NCI-H187 (cell line): ENCODE measurements around the gene PSMB5.

Experiments
- DNase-seq, 2 experiments: peaks; one replicate each; lab custom pipeline; 2025; lab: John Stamatoyannopoulos, UW

Gene PSMB5

DNA sequence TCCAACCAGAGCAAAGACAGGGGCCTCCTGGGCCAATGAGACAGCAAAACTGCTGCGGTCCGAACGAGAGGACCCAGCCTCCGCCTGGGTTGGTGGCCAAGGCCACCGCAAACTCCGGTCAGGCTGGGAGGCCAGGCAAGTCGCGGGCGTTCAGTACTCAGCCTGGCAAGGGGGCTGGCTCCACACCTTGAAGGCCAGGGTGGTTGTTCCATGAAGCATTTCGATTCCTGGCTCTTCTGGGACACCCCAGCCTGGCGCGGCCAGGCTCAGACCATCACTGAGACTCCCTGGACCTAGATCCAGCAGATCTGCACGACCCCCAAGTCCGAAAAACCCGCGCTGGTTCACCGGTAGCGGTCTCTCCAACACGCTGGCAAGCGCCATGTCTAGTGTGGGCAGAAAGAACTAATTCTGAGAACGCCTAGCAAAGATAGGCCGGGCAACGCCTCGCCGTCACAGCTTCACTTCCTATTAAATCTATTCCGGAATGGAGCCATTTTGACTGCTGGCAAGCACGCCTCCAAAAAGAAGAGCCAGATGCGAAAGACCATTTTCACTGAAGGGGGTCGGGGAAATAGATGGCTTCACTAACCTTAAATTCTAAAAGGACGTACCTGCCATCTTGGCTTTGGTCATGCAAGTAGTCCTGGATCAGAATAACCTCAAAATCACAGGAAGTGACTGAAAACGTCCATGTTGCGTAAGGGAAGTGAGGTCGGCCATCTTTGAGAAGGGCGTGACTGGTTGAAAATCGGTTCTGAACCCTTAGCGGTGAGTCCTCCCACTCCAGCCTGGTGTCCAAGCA, at the start of gene PSMB5:
Gene PSMB5, minus strand, starts transcription at position 403 of the 805 bp plus-strand sequence. Its CDS starts 19 bp downstream, at position 384.
- no peak for DNase-seq

DNA sequence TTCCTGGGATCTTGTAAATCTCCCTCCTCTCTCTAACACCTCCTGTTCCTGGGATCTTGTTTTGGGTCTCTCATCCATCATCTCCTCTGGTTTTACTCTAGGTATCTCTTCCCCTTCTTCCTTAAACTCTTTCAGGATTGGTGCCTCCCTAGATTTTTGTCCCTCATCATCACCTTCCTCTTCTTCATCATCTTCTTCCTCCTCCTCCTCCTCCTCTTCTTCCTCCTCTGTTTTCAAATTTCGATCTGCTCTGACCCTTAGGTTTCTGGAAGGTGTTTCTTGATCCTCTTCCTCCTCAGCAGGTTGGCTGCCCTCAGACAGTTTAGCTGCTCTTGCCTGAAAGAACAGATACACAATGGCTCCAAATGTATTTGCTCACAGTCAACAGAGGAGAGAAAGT, 45.8 kb upstream of the PSMB5 start:
- no peak for DNase-seq

DNA sequence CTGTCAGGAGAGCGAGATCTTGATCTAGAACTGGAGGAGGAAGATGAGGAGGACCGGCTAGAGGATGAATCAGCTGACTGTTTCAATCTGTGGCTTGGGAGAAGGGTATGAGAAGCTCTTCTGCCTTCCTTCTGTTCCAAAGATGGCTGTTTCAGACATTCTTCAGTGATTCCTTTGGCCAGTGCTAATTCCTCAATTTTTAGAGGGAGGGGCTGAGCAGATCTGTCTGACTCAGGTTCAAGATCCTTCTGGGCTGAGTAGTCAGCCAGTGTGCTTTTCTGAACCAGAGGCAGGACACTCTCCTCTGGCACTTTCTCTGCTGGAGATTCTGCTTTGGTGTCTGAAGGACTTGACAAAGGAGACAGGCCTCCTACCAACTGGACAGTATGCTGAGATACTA, 45.0 kb upstream of the PSMB5 start:
- DNase-seq, result no peak

DNA sequence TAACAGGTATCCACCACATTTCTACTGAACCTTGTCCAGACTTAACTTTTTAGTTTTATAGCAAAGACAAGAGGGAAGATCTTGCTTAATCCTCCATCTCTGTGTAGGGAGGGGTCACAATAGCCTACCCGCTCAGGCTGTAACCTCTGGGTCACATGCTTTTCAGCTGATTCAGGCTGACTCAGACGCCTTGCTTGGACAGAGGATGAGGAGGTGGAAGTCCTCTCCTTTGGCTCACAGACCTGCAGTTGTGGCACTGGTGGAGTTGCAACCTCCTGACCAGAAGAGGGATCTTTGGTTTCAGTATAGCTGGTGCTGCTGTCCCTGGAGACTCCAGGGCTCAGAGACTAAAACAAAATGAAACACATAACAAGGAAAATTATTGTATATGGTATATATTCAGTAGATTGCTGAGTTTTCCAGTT, 44.0 kb upstream of the PSMB5 start:
- no peak for DNase-seq

DNA sequence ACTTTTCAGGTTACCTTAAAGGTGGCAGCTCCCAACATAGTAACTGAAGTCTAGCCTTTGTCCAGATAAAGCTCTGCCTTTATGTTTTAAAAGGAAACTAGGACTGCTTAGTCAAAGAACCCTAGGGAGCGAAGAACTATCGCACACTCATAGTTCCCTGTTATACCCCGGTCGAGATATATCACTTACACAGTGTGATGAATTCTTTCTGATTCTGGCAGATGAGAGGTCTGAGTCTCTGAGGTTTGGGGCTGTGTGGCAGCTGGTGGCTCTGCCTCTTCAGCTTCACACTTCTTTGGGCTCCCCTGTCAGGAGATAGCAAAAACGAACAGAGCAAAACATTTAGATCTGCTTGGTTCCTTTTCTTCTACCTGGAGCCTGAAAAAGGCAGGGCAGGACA, 43.3 kb upstream of the PSMB5 start:
- no peak for DNase-seq

DNA sequence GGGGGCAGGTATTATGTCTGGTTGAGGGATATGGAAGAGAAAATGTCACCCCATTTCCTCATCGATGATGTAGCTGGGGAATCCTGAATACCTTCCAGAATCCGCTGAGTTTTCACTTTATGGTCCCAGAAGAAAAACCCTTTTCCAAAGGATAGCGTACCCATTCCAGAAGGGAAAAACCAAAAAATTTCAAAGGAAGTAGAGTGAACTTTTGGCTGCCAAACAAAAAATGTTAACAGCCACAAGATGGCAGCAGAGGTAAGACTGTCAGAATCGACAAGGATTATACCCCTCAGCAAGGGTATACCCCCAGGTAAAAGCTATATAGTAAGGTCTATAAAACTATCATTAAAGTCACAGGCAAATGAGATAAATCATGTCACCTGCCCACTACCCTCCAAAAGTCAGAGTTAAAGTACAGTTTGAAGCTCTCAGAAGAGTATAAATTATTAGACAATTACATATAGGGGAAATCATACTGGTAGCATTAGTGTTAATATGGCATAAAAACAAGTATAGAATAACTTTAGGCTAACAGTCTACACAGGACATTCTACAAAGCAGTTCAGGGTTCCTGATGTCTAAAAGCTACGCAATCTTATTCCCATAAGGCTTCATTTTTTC, 42.2 kb upstream of the PSMB5 start:
- DNase-seq, result no peak

DNA sequence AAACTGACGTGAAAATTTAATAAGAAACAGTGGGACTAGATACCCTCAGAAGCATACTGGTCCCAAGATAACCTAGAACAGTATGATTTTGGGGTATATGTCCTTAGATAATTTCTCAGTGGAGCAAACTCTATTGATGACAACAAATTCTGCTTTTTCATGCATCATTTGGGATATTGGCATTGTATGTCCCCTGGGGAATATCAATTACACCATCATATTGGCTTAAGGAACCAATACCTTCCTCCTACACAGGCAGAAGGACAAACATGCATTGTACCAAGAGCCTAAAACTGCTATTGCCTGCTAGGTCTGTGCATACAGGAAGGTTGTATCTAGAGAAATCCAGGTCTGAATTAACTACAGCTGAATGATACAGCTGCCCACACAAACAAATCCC, 40.2 kb upstream of the PSMB5 start:
- DNase-seq, result no peak

DNA sequence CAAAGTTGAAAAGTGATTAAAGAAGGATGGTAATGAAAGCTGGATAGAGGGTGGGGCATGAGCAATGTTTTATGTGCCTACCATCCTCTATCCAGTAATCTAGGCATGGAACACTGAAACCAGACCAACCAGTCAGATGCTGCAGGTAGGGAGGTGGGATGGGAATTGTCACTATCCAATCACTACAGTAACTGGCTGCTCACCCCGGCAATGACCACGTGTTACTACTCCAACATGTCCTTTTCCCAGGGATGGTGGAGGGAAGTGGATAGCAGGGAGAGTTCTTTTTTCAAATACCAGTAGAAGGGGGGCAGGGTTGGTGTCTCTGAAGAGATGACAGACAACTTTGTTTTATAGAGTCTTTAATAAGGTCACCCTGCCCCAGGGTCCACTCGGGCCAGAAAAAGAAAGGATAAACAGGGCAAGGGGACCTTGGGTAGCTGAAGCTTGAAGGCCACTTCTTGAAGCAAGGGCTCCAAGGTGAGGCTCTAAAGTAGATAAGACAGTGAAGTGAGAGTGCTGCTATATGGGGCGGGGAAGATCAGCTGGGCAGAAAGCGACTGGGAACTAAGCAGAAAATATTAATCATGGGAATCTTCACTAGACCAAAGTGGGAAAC, 37.3 kb upstream of the PSMB5 start:
- DNase-seq, result no peak

DNA sequence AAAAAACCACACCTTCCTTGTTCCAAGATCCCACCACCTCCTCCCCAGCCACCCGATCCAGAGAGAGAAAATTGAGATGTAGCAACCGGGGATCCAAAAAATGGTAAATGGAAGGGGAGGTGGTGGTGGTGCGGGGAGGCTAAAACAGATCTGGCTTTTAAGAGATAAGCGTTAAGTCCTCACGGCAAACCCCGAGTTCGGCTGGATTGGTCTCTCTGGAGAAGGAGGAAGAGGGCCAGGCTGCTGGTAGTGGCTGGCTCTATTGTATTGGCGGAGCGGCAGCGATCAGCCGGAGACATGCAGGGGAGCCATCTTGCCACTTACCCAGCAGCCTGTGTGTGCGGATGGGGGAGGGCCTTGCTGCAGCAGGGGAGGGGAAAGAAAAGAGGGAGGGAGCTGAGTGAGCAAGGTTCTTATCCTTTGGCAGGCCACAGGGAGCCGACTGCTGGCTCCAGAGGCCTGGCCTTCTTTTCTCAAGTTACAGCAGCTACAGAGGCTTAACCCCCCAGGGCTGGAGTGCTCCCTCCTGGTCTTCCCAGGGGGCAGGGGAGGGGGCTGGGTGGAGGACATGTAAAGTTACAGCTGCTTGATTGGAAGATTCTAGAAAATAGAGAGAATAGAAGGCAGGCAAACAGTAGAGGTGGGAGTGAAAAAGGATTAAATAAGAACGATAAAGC, 36.7 kb upstream of the PSMB5 start:
- no peak for DNase-seq

DNA sequence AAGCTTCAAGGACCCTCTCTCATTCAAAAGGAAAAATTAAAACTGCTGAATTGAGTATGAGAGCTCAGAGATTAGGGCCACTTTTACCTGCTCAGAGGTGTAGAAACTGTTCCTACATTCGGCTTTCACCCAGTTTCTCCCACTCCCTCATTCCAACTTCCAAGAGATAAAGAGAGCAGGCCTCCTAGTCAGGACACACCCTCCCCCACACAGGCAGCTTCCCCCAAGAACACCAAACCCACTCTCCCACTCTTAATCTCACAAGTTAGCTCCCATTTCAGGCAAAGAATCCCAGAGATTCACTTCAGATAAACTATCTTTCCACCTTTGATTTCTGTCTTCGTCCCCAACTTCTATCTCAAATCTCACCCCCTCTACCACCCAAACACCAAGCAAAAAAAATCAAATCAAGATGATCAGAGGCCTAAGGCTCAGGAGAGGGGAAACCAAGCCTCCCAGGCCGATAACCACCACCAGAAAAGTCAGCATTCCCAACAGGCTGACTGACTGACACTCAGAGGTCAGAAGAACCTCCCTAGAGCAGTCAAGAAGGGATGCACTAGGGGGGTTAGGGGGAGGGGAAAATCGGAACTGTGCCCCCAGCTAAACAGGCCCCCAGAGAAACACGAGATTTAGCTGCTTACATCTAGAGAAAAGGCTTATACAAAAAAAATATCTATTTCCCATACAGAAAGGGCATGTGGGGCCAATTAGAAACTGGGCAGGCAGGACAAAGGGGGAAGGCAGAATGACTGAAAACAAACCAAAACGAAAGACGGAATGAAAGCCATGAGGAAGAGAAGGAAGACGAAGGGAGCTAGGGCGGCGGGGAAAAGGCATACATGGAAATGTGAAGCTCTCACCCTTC, 35.8 kb upstream of the PSMB5 start:
- DNase-seq, result no peak

DNA sequence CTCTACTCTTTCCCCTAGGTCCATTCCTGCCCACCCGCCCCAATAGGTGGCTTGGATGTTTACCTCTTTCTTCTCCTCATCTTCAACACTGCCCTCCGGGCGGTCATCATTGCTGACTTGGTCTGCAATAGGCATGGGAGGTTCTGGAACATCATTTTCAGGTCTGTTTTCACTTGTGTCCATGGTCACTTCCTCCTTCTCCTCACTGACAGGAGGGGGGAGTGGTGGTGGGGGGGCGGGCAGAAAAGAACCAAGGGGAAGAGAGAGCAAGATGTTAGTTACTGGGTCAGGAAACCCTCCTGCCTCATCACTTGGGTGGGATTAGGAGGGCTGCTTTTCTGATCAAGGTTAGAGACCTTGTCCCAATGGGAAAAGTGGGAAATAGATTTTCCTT, 34.7 kb upstream of the PSMB5 start:
- no peak for DNase-seq

DNA sequence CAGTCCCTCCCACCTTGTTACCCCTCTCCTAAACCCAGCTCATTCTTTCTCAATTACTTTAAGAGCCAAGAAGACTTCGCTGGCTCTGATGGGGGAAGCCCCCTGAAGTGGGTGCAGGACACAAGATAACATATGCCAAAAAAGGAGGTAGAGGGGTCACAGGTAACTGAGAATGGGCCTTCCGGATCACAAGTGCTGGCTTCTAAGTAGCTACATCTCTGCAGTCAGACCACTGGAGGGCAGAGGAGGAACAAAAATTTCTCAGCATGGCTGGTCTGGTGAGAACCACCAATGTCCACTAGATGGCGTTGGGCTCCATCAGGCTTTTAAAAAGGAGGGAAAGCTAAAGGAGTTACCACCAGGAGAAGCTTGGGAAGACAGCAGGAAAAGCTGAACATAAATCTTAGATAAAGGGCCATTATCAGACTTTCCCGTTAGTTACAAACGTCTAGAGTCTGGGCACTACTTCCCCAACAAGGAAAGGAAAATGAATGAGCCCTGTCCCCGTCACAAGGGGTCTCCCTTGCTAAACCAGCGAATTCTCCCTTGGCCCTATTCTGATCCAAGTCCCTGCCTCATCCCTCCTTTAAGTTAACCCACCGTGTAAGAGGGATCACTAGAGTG, 34.2 kb upstream of the PSMB5 start:
- no peak for DNase-seq

DNA sequence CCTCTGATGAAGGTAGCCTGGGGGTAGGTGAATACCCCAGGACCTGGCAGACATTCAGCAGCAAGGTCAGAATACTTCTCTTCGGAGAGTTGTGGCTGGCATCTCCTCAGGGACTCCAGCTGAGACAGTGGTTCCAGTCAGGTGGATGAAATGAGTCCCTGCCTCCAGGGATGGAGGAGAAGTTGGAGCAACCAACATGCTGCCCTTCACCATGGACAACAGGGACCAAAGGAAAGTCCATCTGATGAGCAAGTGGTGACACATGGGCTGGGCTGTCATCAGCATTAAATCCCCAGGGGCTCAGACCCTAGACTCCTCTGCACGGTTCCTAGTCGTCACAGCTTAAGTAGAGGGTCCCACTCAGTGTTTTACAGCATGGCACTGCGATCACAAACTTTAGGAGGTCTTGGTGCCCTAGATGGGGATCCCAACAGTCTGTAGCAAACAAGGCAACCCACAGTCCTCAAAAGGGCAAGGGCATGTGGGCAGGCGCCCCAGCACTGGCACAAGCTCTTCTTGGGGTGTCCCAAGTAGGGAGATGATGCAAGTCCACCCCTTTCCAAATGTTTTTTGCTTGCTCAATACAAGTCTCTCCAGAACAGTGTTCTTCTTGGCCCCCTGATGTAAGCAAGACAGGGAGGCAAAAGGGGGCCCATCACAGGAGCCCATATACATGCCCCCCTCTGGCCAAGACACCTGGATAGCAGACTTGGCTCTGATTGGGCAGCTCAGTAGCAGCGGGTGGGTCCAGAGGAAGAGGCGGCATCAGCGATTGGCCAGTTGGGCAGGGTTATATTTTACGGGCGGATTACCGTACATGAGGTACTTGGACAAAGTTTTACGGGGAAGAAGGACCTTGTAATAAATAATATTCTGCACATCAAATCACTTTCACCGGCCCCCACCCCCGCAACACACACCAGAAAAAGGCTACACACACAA, 33.4 kb upstream of the PSMB5 start:
- DNase-seq, result no peak

DNA sequence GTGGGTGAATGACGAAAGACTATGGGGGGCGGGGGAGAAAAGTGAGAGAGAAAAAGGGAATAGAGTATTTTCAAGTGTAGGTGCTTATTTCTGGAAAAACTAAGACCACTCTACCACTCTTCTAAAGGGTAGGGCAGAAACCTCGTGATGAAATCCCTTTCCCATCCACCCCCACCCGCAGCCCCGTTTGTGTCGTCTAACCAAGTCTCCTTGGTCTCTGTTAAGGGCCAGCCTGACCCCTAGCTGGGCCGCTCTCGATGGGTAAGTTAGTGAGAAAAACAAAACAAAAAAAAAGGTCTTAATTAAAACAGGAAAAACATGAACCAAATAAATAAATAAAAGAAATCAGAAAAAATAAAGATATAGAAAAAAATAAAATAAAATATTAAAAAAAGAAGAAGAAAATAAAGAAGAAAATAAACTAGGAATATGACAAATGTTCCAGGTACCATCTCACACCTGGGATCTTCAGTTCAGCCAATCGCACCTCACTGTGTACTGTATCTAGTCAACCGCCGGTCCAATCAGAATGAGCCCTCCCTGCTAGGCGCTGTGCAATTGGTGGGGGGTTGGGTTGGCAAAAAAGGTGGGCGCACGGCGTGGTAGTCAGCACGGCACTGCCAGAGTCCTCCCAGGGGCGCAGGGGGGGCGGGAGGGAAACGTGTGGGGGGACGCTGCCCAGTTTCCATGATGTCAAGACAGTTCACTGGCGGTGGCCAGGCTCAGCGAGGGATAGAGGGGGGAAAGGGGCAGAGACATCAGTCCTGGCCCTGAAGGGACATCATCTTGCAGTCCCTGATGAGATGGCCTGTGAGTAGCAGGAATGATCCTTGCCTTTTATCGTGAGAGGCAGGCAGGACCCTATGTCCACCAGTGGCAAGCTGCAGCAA, 32.4 kb upstream of the PSMB5 start:
- DNase-seq, result no peak

DNA sequence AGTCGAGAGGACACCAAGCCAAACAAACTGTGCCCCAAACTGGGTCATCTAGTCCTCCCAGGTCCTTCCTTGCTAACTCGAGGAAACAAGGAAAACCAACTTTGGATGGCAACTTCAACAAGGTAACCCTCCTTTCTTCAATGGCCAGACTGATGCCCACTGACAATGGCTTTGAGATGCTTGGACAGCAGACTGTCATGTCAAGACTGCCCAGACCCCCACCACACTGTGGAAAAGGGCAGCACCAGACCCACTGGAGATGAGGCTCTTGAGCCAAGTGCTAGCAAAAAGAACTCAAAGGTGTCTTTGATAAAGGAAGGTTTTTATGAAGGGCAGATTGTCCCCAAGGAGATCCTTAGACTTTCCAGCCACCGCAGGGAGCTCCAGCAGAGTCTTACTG, 31.7 kb upstream of the PSMB5 start:
- no peak for DNase-seq

DNA sequence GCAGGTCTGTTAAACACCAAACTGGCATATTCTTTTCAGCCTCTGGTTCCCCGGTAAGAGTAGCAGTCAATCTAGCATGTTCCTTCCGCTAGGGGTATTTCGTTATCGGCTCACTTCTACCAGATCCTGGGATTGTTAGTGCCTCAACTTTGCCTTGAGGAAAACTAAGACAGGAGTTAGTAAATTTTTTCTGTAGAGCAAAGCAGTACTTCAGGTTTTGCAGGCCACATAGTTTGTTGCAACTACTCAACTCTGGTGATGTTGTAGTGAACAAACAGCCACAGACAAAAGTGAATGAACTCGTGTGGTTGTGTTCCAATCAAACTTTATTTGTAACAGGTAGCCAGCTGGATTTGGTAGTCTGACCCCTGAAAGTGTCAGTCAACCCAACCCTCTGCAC, 28.9 kb upstream of the PSMB5 start:
- DNase-seq, result no peak

DNA sequence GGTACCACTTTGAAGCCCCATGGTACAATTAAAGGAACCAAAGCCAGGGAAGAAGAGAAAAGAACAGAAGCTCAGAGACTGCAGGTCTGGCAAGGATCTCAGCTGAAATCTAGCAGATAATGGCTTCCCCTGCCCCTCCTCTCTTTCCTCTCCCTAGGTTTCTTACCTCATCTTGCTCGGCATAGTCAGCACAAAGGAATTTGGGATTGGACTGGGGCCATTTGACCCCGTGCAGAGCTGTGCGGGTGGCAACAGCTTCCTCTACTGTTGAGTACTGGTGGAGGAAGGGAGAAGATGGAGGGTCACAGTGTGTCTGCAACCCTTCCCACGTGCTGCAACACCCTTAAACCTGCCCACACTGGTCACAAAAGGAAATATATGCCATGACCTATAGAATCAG, 27.3 kb upstream of the PSMB5 start:
- DNase-seq, result no peak

DNA sequence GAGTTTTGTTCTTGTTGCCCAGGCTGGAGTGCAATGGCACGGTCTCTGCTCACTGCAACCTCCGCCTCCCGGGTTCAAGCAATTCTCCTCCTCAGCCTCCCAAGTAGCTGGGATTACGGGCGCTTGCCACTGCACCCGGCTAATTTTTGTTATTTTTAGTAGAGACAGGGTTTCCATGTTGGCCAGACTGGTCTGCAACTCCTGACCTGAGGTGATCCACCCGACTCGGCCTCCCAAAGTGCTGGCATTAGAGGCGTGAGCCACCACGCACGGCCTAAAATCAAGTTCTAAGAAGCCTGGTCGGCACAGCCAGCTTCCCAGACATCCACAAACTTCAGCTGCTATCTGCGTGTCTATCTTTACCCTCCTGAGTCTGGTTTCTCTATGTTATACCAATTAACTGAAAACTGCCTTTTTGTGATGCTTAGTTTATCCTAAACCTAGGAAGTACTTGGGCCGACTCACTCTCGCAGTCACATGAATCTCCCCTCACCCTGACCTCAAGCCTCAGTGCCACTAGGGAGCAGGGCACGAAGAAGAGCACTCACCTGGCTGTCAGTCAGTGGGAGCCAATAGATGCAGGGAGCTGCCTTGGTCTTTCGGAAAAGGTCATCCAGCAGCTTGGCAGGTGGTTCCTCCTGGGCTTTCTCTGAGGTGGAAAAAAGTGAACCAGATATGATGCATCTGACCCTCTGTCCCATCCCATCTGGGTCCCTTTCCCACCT, 26.0 kb upstream of the PSMB5 start:
- no peak for DNase-seq
